Retina (tissue), 1 donor: Measurements from ENCODE around the gene ELMO1.

ENCODE experiments used
- DNase-seq: peaks from one replicate; pipeline ENCODE4 v3.0.0-alpha.2; 2016

Gene ELMO1

DNA sequence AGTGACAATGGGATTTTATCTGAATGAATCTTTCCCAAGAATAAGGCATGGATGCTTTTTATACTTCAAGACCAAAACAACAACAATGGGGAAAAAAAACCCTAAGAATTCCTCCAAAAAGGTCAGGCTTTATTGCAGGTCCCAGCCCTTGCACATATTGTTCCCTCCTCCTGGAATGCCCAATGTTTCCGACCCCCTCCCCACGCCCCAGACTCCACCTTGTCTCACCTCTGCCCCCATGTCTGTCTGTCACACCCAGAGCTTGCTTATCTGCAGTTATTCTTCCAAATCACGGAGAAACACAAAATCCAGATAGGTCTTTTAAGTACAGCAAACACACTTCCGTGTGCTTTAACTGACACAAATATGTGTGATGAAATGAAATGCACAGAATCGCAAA, 43.5 kb downstream of the ELMO1 start:
- no peak for DNase-seq

DNA sequence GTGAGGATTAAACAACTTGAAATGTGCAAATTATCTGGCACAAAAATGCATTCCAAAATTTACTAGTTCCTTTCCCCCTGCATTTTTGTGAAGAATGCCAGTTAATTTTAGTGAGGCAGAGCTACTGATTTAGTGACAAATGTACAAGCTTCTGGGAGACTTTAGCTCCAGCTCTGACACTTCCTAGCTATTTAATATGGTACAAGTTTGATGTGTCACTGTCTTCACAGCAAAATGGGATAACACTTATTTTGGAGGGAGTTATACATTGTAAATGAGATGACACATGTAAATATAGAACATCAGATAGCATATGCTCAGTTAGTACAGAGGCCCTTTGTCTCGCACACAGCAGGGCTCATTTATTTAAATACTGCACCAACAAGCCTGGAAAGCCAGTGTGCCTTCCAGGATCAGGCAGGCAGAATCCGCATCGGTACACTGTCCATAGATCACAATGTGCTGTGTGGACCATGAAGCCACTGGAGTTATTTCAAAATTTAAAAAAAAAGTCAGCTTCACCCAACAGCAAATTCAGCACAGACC, 48.7 kb downstream of the ELMO1 start:
- DNase-seq = no peak

DNA sequence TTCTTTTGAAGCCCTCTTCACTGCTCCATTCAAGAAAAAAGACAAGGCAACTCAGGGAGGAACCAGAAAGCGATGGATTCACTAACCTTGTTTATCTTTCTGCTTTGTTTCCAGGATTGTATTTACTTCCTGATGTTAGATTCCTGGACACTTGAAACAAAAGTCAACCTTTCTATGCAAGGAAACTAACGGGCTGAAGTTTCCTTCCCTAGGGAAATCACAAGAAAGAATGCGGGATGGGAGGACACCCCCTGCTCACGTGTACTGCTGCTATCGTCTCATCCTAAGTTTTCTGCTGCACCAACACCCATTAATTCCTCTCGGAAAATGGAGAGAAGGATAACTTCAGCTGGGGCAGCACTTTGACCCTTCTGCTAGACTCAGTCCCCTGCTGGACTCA, 50.3 kb downstream of the ELMO1 start:
- no peak for DNase-seq

DNA sequence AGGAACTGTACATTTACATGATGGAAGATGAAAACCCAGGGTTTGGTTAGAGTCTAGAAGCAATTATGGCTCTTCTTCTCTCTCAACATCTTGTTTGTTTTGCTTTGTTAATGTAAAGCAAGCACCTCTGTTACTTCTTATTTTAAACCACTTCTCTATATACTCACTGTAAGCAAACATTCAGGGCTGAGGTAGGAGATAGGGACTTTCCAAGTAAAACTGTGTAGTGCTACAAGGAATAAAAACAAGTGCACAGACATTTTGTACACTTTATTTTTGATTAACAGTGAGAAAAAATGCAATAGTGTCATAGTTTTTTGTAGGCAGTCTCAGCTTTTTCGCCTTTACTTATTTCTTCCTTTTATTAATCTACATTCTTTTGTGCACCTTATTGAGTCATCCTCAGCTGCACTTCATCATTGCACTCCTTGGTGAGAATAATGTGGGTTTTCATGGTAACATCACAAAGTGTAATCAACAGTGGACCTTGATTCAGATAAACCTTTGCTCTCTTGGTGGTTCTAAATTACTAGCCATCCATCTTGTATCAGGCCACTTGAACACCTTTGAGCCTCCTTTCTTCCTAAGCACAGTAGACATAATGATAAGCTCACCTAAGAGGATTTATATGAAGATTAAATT, 52.9 kb downstream of the ELMO1 start:
- no peak for DNase-seq

DNA sequence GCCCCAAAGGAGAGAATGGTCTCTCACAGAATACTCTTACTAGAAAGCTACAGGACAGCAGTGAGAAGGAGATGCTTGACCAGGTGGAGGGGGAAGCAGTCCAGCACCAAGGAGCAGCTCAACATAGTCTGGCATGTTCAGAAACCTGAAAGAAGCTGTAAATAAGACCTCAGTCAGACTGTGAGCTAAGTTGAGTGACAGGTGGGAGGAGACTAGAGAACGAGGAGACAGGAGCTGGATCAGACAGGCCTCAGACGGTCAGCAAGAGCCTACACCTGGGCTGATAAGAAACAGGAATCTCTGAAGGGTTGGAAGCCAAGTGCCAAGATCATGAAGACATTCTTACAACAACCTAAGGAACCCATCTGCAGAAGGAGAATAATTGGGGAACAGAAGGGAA, 54.5 kb downstream of the ELMO1 start:
- DNase-seq = no peak

DNA sequence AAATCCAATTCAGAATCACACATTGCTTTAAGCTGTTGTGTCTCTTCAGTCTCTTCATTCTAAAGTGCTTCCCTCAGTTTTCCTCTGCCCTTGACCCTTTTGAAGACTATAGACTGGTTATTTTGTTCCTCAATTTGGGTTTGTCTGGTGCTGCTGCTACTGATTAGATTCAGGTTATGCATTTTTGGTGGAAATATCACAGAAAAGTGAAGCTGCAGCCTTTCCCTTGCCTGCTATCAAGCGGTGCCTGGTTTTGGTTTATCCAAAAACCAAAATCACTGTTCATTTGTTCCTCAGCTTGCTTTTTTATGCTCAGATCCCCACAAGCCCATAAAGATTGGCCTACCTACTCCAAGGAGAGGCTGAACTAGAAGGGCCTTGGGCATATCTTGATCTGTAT, 55.2 kb downstream of the ELMO1 start:
- DNase-seq = no peak

DNA sequence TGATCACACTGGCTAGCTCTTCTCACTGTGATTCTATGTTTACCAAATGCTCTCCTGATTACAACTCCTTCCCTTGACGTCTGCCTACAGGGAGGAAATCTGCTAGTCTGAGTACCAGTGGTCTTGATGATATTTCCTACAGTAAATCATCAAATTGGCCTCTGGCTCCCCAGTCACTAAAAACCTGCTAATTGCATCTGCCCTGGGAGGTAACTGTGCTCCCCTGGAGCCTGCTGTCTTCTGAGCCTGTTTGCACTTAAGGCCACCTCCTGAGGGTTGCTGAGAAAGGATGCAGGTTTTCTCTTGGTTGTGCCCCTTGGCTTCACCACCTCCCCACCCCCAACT, 56.0 kb downstream of the ELMO1 start:
- no peak for DNase-seq

DNA sequence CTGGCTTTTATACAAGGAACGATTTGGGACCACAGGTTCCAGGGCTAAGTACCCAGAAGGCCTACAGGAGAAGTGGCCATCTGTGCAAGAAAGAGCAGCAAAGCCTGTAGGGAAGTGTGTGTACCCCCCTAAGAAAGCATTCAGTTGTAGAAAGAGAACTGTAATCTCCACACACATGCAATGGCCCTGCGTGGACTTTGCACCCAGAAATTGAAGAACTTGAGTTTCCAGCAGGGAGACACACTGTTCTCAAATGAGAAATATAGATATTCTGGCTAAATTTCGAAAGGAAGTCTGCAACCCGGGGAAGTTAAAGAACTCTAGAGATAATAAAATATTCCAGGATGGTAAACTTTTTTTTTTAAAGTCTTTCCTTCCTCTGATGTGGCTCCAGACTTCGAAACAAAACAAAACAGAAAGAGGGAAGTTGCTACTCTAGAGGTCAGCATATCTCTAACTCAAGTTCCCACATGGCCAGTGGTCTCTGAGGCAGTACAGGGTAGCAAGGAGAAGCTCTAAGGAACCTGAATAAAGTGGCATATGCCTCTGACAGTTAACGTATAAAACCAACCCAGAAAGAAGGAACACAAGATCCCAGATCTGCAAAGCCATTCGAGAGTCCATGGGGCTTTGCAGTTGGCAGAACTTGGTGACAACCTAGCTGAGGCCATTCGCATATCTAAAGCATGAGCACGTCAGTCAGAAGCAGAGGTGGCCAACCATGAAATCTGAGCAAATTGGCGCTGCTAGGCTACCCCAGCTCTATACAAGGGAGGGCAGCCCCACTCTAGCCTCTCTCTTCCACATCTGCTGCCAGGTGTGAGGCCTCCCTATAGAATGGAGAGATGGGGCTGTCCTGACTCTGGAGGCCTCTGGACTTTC, 56.6 kb downstream of the ELMO1 start:
- peak; percentile 12 for DNase-seq

DNA sequence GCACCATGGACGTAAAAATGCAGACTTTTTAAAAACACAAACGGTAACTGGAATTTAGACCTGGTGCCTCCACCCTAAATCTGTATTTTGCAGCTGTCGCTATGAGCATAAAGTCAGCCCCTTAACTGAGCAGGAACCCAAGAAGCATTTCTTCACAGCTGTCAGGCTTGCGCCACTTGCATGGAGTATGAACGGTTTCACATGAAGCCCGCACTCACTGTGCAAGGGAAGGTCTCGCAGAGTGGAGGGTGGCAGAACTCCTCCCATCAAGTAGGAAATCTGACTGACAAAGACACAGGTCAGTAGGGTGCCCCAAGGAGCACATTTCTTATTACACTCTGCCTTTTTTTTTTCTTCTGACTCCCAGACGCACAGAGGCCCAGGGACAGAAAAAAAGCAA, 58.5 kb downstream of the ELMO1 start:
- peak; percentile 19 for DNase-seq

DNA sequence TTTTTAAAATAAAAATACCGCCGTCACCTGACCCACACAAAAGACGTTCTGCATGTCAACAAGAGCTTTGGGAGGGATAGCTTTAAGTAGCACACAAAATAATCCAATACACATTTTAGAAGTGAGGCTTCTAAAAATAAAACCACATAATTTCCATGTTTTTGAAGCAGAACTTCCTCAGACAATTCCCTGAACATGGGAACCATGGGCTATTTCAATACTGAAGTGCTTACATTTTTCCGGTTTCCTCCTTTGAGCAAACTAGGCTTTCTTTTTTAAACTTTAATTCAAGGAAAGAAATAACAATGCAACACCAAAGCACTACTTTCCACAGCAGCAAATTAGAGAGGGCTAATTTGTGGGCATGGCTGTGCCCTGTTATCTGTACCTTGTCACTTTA, 59.9 kb downstream of the ELMO1 start:
- no peak for DNase-seq

DNA sequence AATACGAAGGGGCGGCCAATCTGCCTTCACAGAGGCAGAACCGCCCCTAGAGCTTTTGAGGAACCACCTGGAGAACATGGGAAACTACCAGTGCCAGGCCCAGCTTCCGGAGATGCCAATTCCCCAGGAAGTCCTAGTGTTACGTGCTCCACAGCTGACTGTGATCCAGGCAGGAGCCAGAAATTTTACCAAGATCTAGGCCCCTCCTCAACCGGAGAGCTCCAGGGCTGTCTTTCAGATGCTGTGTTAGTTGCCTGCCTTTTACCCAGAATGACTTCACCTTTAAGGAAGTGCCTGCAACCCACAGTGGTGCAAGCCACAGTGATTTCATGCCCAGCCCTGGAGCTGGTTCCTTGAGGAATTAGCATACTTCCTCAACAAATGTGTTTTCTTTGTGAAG, 62.9 kb downstream of the ELMO1 start:
- no peak for DNase-seq

DNA sequence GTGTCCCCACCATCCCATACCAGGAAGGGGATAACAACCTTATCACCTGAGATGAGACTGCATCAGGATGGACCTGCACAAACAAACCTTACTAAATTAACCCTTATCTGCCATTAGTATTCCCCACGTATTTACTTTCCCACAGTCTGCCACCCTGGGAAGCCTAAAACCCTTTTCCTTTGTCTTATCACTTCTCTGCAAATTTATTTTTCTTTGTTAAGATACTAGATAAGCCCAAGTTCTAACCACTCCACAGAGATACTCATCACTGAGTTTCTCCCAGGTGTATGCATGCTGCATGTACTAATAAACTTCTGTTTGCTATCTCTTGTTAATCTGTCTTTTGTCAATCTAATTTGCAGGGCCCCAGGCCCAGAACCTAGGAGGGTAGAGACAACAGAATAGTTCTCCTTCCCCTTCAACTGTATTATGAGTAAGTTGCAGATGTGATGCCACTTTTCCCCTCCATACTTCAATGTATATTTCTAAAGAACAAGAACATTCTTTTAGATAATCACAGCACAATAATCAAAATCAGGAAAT, 66.0 kb downstream of the ELMO1 start:
- DNase-seq = no peak

DNA sequence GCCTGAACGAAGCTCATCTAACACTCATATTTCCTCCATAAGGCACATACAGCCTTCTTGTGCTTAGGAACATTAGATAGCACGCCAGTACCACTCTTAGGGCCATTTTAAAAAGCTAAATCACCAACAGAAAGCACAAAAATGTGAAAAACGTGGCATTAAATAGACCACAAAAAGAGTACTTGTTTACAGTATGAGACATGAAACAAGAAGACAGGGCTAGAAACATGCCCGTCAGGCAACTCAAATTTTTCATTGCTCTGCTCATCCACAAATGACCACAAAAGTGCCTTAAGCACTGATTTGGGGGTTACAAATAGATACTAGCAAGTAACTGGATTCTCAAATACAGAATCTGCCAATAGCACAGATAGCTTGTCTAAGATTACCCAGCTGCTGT, 67.8 kb downstream of the ELMO1 start:
- no peak for DNase-seq

DNA sequence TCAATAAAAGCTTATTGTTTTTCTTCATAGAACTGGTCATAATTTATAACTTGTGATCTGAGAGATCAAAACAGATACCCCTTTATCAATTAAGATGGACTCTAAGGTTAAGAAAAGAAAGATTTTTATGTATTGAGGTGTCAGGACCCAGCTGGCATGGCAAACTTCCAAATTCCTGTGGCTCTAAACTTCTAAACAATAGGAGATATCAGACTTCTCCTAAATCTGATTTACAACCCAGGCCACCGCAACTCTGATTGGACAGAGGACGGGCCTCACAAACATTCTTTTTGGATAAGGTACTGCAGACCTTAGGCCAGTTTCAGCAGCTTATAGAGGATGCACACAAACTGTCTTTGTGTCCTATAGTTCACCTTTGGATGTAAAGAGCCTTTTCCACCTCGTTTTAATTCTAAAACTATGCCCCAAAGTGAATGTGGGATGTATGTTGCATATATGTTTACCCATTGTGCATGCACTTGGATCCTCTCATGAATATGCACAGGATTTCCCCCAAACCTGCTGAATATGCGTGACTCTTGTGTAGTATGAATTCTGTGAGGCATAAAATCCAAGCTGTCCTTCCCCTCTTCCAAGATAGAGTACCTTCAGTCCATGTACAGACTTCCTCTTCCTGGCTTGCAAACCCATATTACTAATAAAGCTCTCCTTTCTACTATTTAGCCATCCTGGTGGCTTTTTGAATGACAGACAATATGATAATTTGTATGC, 69.0 kb downstream of the ELMO1 start:
- no peak for DNase-seq

DNA sequence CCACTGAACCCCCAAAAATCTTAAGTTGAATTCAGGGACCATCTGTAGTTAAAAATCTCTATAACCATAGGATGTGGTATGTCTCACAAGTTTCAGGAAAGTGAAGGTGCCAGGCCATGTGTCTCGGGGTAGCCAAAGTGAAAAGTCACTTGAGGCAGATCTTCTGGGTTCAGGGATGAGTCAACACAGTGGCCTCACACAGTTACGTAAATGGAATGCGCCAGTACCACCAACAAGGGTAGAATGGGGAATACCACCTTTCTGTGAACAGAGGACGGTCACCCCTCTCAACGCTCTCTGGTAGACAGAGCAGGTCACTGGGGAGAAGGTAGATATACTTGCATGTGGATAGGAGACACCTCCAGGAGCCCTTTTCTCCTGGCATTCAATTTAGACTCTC, 71.4 kb downstream of the ELMO1 start:
- DNase-seq = no peak

DNA sequence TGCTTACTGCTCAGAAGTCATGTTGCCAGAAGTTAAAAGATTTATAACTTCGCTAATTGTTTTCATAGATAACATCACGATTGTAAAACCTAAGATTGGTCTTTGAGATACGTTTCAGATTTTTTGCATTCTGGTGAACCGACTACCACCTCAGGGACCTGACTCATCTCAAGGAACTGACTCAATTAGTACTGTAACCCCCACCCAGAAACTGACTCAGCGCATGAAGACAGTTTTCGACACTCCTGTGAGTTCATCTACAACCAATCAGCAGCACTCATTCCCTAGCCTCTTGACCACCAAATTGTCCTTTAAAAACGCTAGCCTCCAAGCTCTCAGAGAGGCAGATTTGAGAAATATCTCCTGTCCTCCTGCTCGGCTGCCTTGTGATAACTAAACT, 72.3 kb downstream of the ELMO1 start:
- no peak for DNase-seq

DNA sequence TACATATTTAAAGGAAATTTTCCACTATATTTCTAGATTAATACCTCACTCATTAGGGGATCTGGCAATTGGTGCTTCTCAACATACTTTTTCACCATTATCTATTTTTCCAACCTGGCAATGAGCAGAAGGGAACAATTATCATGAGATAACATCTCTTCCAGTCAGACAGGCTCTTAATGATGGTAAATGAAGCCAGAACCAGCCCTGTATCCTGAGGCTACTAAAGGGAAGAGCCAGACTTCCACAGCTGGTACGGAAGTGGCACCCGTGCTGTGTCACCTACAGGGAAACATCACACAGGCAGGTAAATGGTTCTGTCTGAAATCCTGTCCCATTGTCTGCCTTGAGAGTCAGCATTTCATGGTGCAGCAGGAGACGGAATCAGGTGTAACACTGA, 75.9 kb downstream of the ELMO1 start:
- DNase-seq = no peak

DNA sequence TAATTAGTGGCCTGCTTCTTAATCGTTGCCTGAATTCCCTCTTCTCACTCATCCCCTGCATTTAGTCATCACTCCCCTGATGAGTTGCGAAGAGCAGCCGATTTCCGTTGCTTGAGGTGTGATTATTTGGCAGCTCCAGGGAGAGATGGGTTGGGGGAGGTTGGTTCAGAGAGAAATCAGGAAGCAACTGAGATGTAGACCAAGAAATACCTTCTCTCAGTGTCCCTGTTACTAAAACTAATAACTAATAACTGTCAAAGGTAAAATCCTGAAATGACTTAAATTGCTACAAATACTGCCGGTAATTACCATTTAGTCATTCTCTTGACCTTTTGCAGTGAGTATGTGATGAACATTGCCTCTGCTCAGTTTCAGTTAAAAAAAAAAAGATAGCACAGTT, 76.9 kb downstream of the ELMO1 start:
- DNase-seq = no peak

DNA sequence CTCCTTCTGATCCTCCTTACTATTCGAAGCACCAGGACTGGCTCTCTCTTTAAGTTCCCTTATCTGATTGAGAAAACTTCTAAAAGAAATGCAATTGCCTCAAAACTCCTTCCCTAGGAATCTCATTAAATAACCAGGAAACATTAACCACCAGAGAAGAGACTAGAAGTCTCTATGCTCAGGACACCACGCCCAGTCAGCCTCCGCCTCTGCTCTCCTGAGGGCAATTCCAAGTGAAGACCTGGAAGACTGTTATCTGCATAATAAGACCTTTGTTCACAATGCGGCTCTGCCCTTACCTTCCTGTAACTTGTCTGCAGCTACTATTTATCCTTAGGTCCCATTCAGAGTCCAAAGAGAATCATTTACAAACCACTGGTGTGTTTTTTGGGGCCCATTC, 78.8 kb downstream of the ELMO1 start:
- DNase-seq = no peak

DNA sequence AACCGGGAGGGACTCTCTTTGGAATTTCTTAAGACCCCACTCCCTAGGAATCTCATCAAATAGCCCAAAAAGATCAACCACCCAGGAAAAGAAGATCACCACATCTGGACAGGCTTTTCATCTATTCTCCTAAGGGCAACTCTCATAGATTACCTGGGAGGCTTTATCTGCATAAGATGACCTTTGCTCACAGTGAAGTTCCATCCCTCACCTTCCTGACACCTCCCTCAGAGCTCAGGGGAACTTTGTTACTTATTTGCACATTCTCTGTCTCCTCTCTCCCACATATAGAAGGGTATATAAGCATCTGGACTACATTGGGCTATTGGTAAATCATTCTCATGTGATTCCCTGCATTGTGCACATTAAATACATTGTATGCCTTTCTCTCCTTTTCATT, 80.1 kb downstream of the ELMO1 start:
- DNase-seq = no peak

DNA sequence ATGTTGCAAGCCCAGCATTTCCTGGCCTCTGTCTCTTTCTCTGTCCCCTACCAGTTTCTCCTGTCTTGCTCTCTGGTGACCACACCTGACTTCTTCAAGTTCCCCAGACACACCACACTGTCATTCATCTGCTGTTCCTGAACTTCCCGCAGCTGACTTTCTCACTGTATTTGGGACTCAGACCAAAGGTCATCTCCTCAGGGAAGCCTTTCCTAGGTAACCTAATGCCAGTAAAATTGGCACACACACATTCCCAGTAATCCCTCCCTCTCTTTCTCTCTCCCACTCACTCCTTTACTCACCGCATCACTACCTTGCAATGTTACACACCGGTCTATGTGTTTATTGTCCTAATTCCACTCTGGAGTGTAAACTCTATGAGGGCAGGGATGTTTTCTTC, 81.7 kb downstream of the ELMO1 start:
- no peak for DNase-seq

DNA sequence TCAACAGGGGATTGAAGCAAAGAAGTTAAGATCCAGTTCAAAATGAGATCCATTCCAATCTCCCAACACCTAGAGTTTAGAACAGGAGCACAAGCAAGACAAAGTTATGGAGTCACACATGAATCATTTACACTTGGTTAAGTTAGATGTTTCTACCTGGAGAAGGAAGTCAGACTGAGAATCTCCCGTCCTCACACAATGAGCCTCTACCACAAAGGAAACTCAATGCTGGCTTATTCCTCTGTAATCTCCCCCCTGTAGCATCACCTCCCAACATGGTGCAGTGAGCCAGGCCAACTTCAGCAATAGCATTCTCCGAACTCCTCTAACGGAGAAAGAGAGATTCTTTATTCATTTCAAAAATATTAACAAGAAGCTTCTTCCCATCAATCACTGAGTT, 82.2 kb downstream of the ELMO1 start:
- no peak for DNase-seq

DNA sequence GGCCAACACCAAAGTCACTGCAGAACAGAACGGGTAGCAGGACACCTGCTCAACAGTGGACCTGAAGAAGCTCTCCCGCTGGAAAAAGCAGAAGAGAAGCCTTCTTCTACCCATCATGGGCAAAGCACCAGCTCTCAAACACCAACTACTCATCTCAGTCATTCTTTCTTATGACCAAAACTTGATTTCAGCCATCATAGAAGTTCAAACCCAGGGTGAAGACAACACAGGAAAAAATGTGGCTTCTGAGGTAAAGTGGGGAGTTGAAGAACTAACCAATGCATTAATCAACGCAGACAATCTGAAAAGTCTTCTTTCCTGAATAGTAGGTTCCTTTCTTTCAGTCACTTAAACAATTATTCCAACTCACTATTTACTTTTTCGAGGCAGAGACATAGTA, 83.3 kb downstream of the ELMO1 start:
- DNase-seq = no peak

DNA sequence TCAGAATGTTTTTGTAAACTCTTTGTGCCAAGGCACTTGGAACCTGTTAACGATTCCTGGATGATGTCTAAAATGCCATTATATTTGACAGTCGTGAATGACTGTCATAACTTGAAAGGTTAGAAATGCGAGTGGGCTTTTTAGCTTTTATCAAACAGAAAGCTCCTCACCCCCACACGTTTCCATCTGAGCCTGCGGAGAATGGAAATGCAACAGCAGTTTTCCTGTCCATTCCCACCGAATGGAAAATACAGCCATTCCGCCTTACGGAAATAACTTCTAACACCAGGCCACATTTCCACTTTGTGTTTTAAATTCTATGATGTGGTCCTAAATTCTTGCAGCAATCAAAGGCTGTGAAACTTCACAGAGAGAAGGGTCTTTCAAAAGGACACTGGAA, 83.8 kb downstream of the ELMO1 start:
- no peak for DNase-seq
